Psoas muscle (tissue), 8 donors: ENCODE measurements around the gene TRAK2. TPM values are rescaled to one million over a fixed set of nuclear protein-coding genes. Genes with fewer than 3 reads are reported as not detected.

Experiments
- ATAC-seq, 4 donors: fragments of 200-7000 bp; cut with Tn5 transposase; one replicate each; pipeline ENCODE4 v1.9.1; 2020; ENCODE audit warnings: moderate library complexity in 3 of 4, mild to moderate bottlenecking in 2 of 4
- DNase-seq, 2 donors: peaks; one replicate each; pipeline ENCODE4 v3.0.0-alpha.2; 2020
- H3K27ac ChIP-seq: fragments of 200-600 bp; one replicate; pipeline ENCODE4 v1.8.0; 2022
- H3K27me3 ChIP-seq, 3 donors: fragments of 200-600 bp in 1 of 3; one replicate each; pipeline versions ENCODE4 v1.6.1 to v1.8.0; 2013 to 2022; ENCODE audit warnings: low read length in 2 of 3, mild to moderate bottlenecking in 2 of 3, moderate library complexity in 1 of 3; ENCODE audit not compliant: insufficient read depth in 3 of 3
- H3K36me3 ChIP-seq, 2 donors: fragments of 200-600 bp in 1 of 2; one replicate each; pipeline versions ENCODE4 v1.6.1 to v1.8.0; 2013 to 2022; ENCODE audit warnings: low read depth in 1 of 2, mild to moderate bottlenecking in 1 of 2, moderate library complexity in 1 of 2; ENCODE audit not compliant: insufficient read depth in 1 of 2
- H3K4me1 ChIP-seq: fragments of 200-600 bp; one replicate; pipeline ENCODE4 v1.8.0; 2022
- H3K4me3 ChIP-seq: fragments of 200-600 bp; one replicate; pipeline ENCODE4 v1.8.0; 2022; ENCODE audit warnings: mild to moderate bottlenecking
- H3K9me3 ChIP-seq: fragments of 200-600 bp; one replicate; pipeline ENCODE4 v1.8.0; 2022
- CTCF ChIP-seq: fragments of 200-600 bp; IDR thresholded peaks from one replicate; pipeline ENCODE4 v1.8.0; 2022; ENCODE audit warnings: antibody characterized with exemption
- WGBS, 3 donors: extraction: QIAGEN DNeasy Blood & Tissue Kit; methylation state at CpG; one replicate each; pipeline versions ENCODE4 v1.1.6 to v1.1.7; 2013; 5-methylcytosine and 5-hydroxymethylcytosine counted together
- intact Hi-C, 2 donors: fragments of 100-400 bp; cut with DNase I; formaldehyde crosslinking; loops; one replicate each; pipeline versions ENCODE4 v1.11.0 to v1.14.2; 2022
- polyA plus RNA-seq, 3 donors: library from polyadenylated mRNA; stranded (reverse); fragments of 200-250 nt; gene quantifications; one replicate each; pipeline ENCODE4 v1.2.3, GENCODE V29; 2013
- total RNA-seq, 4 donors: library from RNA; stranded (reverse); fragmentation: NEBNext Ultra II Directional in 2 of 4; extraction: Animal tissue kit (Norgen Biotek cat#: 25700) in 2 of 4; gene quantifications; one replicate each; pipeline versions ENCODE4 v1.2.1 to v1.2.4, GENCODE V29; 2021 to 2023
- donor health status: healthy with polysubstance abuse.
- donor health status: DM: no; HTN: no; CAD: no; lungs with moderate emphysema.
- donor health status: Bipolar disorder and iron deficiency.
- donor health status: healthy.
- donor health status: DM: yes; HTN: yes; CAD: no.
- donor health status: DM: no; HTN: no; CAD: no.
- donor health status: DM: no; HTN: no; CAD: no.
- donor health status: DM: yes; HTN: yes; CAD: no.

TRAK2 gene
- total and polyA plus RNA-seq, 7 donors, result 9.8 to 53.0 (median 23.4) TPM

- peak in 2 of 4 donors; percentile 38 to 40 for ATAC-seq
Measured at GRCh38 chr2:201465524-201465971, 14.3 kb upstream of the TRAK2 start.

DNA sequence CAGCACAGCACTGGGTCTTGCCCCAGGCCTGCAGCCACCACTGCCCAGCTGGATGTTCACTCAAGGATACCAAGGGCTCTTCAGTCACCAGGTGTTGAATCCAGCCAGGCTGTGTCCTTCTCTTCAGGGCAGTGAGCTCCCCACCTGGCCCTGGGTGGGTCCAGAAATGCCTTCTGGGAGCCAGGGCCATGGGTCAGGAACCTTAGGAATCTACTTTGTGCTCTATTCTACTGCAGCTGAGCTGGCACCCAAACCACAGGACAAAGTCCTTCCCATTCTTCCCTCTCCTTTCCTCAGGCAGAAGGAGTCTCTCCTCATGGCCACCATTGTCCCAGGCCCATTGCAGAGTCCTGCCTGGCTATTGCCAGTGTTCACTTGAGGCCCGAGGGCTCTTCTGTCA, 13.3 kb upstream of the TRAK2 start:
- 85 to 100% (median 95%) methylated on average over 1 of the region's 1 CpG for WGBS, 3 donors
- intact Hi-C loops, result loop anchor here in 1 of 2 donors (10.0 kb wide), 1 partner anchor 260 kb away; no protein-coding TSS in a partner anchor
- H3K27ac ChIP-seq, result no peak overlapping the region

More at GRCh38 chr2:201465524-201465971, 14.3 kb upstream of the TRAK2 start:
- TF ChIP-seq CTCF, result no peak
- Histone ChIP-seq H3K9me3 (no peaks in the 10 kb centered on the region), H3K4me1 (peaks cover 12% of the 10 kb centered on the region), H3K27me3 (no peaks in the 10 kb centered on the region), H3K4me3 (no peak overlapping the region), H3K27ac (peak overlapping the region; percentile 63), H3K36me3 (peaks cover 8 to 83% of the 10 kb centered on the region in 2 donors)
- intact Hi-C loops, result loop anchor here in 1 of 2 donors (10.0 kb wide), 1 partner anchor 259 kb away; no protein-coding TSS in a partner anchor
- 60 to 84% (median 81%) methylated on average over 2 of the region's 2 CpGs for WGBS, 3 donors
- no peak for DNase-seq

GRCh38 chr2:201460532-201460931, 9.3 kb upstream of the TRAK2 start:
- Histone ChIP-seq H3K4me3 (no peak overlapping the region), H3K27ac (no peak overlapping the region), H3K36me3 (peaks cover 2 to 92% of the 10 kb centered on the region in 2 donors), H3K4me1 (no peaks in the 10 kb centered on the region), H3K27me3 (no peaks in the 10 kb centered on the region), H3K9me3 (no peaks in the 10 kb centered on the region)
- no peak for DNase-seq
- no peak for TF ChIP-seq CTCF
- no peak for ATAC-seq
- WGBS, 3 donors, result 95 to 100% (median 98%) methylated on average over 1 of the region's 1 CpG
- intact Hi-C loops, result loop anchor here in 1 of 2 donors (10.0 kb wide), 1 partner anchor 264 kb away; no protein-coding TSS in a partner anchor

More for the DNA sequence above, 13.3 kb upstream of the TRAK2 start:
- no peak overlapping the region for H3K4me3 ChIP-seq
- H3K36me3 ChIP-seq, result peaks cover 6 to 83% of the 10 kb centered on the region in 2 donors
- no peaks in the 10 kb centered on the region for H3K27me3 ChIP-seq
- ATAC-seq (no peak), DNase-seq (no peak)
- H3K4me1 ChIP-seq, result peaks cover 12% of the 10 kb centered on the region
- no peak for TF ChIP-seq CTCF
- no peaks in the 10 kb centered on the region for H3K9me3 ChIP-seq

GRCh38 chr2:201458381-201458780, 7.1 kb upstream of the TRAK2 start:
- no peak for DNase-seq
- Histone ChIP-seq H3K4me1 (peaks cover 3% of the 10 kb centered on the region), H3K9me3 (no peaks in the 10 kb centered on the region), H3K27me3 (no peaks in the 10 kb centered on the region), H3K27ac (no peak overlapping the region), H3K36me3 (peaks cover 2 to 82% of the 10 kb centered on the region in 2 donors), H3K4me3 (no peak overlapping the region)
- ATAC-seq, result no peak
- no peak for TF ChIP-seq CTCF
- intact Hi-C loops, result loop anchor here in 1 of 2 donors (10.0 kb wide), 1 partner anchor 186 kb away; the partner anchor contains the start of gene TMEM237
